GM23338 (cell line): ENCODE results near the gene DCDC1. TPM values are rescaled to one million over a fixed set of nuclear protein-coding genes. Genes with fewer than 3 reads are reported as not detected.

ENCODE experiments used
- ATAC-seq: fragments of 200-7000 bp; cut with Tn5 transposase; 3 replicates; pipeline ENCODE4 v1.9.1; 2020
- DNase-seq: peaks from one replicate; pipeline ENCODE4 v3.0.0-alpha.2; 2015; ENCODE audit warnings: low spot score
- H2AFZ ChIP-seq: fragments of 200-600 bp; sonication (generic); 2 replicates; pipeline ENCODE4 v1.8.0; 2016; ENCODE audit warnings: antibody characterized with exemption, mild to moderate bottlenecking, moderate library complexity
- H3F3A ChIP-seq: fragments of 200-600 bp; sonication (generic); replicated peaks from 2 replicates; pipeline ENCODE4 v1.8.0; 2017; ENCODE audit warnings: antibody characterized with exemption, mixed run types, low read depth
- H3K27ac ChIP-seq: fragments of 200-600 bp; sonication (generic); 2 replicates; pipeline ENCODE4 v1.6.1; 2016; ENCODE audit warnings: low read depth
- H3K27me3 ChIP-seq: fragments of 200-600 bp; sonication (generic); 2 replicates; pipeline ENCODE4 v1.8.0; 2016; ENCODE audit warnings: mild to moderate bottlenecking, mixed run types, moderate library complexity; ENCODE audit not compliant: insufficient read depth
- H3K36me3 ChIP-seq: fragments of 200-600 bp; sonication (generic); 2 replicates; pipeline ENCODE4 v1.8.0; 2016; ENCODE audit warnings: mild to moderate bottlenecking; ENCODE audit not compliant: insufficient read depth
- H3K4me1 ChIP-seq: fragments of 200-600 bp; sonication (generic); 2 replicates; pipeline ENCODE4 v1.8.0; 2016; ENCODE audit warnings: mild to moderate bottlenecking, moderate library complexity; ENCODE audit not compliant: insufficient read depth
- H3K4me2 ChIP-seq: fragments of 200-600 bp; sonication (generic); 2 replicates; pipeline ENCODE4 v1.7.1; 2017; ENCODE audit warnings: mixed run types
- H3K4me3 ChIP-seq: fragments of 200-600 bp; sonication (generic); 2 replicates; pipeline ENCODE4 v1.6.1; 2016; ENCODE audit warnings: mixed run types
- H3K79me2 ChIP-seq: fragments of 200-600 bp; sonication (generic); replicated peaks from 2 replicates; pipeline ENCODE4 v1.8.0; 2017; ENCODE audit warnings: mild to moderate bottlenecking; ENCODE audit not compliant: insufficient read depth
- H3K9me2 ChIP-seq: fragments of 200-600 bp; sonication (generic); 2 replicates; pipeline ENCODE4 v1.8.0; 2017; ENCODE audit not compliant: insufficient read depth
- H4K20me1 ChIP-seq: fragments of 200-600 bp; sonication (generic); replicated peaks from 2 replicates; pipeline ENCODE4 v1.8.0; 2017; ENCODE audit warnings: mild to moderate bottlenecking; ENCODE audit not compliant: insufficient read depth
- H3K27ac Mint-ChIP-seq: 2 replicates; pipeline ENCODE4 v1.8.0; 2020; ENCODE audit warnings: inconsistent platforms, mild to moderate bottlenecking, moderate library complexity, mixed read lengths
- H3K27me3 Mint-ChIP-seq: 3 replicates; pipeline ENCODE4 v1.8.0; 2022; ENCODE audit warnings: low read depth, mild to moderate bottlenecking, moderate library complexity, mixed read lengths, inconsistent platforms; ENCODE audit not compliant: insufficient read depth, poor library complexity
- H3K36me3 Mint-ChIP-seq: 3 replicates; pipeline ENCODE4 v1.8.0; 2021; ENCODE audit warnings: low read depth, mild to moderate bottlenecking, inconsistent platforms, moderate library complexity, mixed read lengths
- H3K4me1 Mint-ChIP-seq: 3 replicates; pipeline ENCODE4 v1.8.0; 2020; ENCODE audit warnings: mild to moderate bottlenecking, inconsistent platforms, mixed read lengths
- H3K4me3 Mint-ChIP-seq: 3 replicates; pipeline ENCODE4 v1.8.0; 2021; ENCODE audit warnings: moderate library complexity, mild to moderate bottlenecking, inconsistent platforms, mixed read lengths
- H3K9me3 Mint-ChIP-seq: 3 replicates; pipeline ENCODE4 v1.8.0; 2020; ENCODE audit warnings: moderate library complexity, mild to moderate bottlenecking, inconsistent platforms, mixed read lengths
- CREB1 ChIP-seq: fragments of 250-450 bp; sonication (Bioruptor Pico); IDR thresholded peaks from 2 replicates; pipeline ENCODE4 v1.5.0; 2020; ENCODE audit warnings: low read depth, mild to moderate bottlenecking, moderate library complexity
- ETS1 ChIP-seq: IDR thresholded peaks from 2 replicates; pipeline ENCODE4 v1.6.1; 2016; ENCODE audit warnings: antibody characterized with exemption
- EZH2 ChIP-seq: fragments of 200-600 bp; sonication (generic); IDR thresholded peaks from one replicate; pipeline ENCODE4 v1.8.0; 2017; ENCODE audit warnings: antibody characterized with exemption, mild to moderate bottlenecking, low read depth; ENCODE audit not compliant: unreplicated experiment
- EZH2phosphoT487 ChIP-seq: fragments of 200-600 bp; sonication (generic); IDR thresholded peaks from one replicate; pipeline ENCODE4 v1.8.1; 2018; ENCODE audit warnings: antibody characterized with exemption; ENCODE audit not compliant: unreplicated experiment
- JUNB ChIP-seq: IDR thresholded peaks from one replicate; pipeline ENCODE4 v1.6.1; 2016; ENCODE audit warnings: antibody characterized with exemption; ENCODE audit not compliant: unreplicated experiment
- NANOG ChIP-seq: IDR thresholded peaks from 2 replicates; pipeline ENCODE4 v1.6.1; 2016; ENCODE audit warnings: antibody characterized with exemption, borderline replicate concordance
- POLR2AphosphoS5 ChIP-seq: IDR thresholded peaks from 2 replicates; pipeline ENCODE4 v1.6.1; 2016; ENCODE audit warnings: antibody characterized with exemption, low read depth
- REST ChIP-seq: IDR thresholded peaks from one replicate; pipeline ENCODE4 v1.6.1; 2018; ENCODE audit warnings: antibody characterized with exemption; ENCODE audit not compliant: unreplicated experiment
- ZNF331 ChIP-seq: fragments of 250-450 bp; sonication (Bioruptor Pico); IDR thresholded peaks from 2 replicates; pipeline ENCODE4 v1.5.0; 2020; ENCODE audit warnings: low read depth, mild to moderate bottlenecking, moderate library complexity
- ZNF462 ChIP-seq: fragments of 250-450 bp; sonication (Bioruptor Pico); IDR thresholded peaks from 2 replicates; pipeline ENCODE4 v1.5.0; 2020; ENCODE audit warnings: mild to moderate bottlenecking, moderate library complexity
- polyA plus RNA-seq: library from polyadenylated mRNA; unstranded; fragments of >200 nt; fragmentation: Nextera tagmentation; extraction: Ambion mirVana; gene quantifications from 2 replicates; pipeline ENCODE4 v1.2.1, GENCODE V29; 2016
- total RNA-seq: library from RNA; depleted of rRNA; stranded (reverse); fragments of >200 nt; shearing (Covaris generic); gene quantifications from 2 replicates; pipeline ENCODE4 v1.2.3, GENCODE V29; 2014
- TF ChIP-seq, protein P1 (sequence below), 2 experiments: fragments of 200-600 bp in 1 of 2; sonication (generic) in 1 of 2; conservative IDR thresholded peaks; 2 replicates each; pipeline versions ENCODE4 v1.5.1 to v1.6.1; 2016 to 2017; ENCODE audit warnings: antibody characterized with exemption in 2 of 2, low read depth in 2 of 2, mild to moderate bottlenecking in 2 of 2, moderate library complexity in 1 of 2

Gene DCDC1
- total and polyA plus RNA-seq, 2 experiments from 2014 or later, result 0.56 to 0.58 TPM

- no peak overlapping the region for H3K4me2 ChIP-seq
- H3K9me2 ChIP-seq, result no peaks in the 10 kb centered on the region
- no peak overlapping the region for H2AFZ ChIP-seq
- no peak overlapping the region for H3K4me3 ChIP-seq
- H3K27me3 ChIP-seq, result no peaks in the 10 kb centered on the region
- no peak overlapping the region for H3K4me3 Mint-ChIP-seq
- no peaks in the 10 kb centered on the region; the same call in 2 of the 3 replicates for H3K4me1 Mint-ChIP-seq
- no peaks in the 10 kb centered on the region for H4K20me1 ChIP-seq
- no peaks in the 10 kb centered on the region for H3K9me3 Mint-ChIP-seq
- DNase-seq (no peak), ATAC-seq (no peak)
- no peak overlapping the region for H3K27ac ChIP-seq
- no peaks in the 10 kb centered on the region for H3K79me2 ChIP-seq
- no peak overlapping the region for H3K27ac Mint-ChIP-seq
- no peaks in the 10 kb centered on the region for H3K27me3 Mint-ChIP-seq
- no peaks in the 10 kb centered on the region for H3K36me3 ChIP-seq
- no peaks in the 10 kb centered on the region for H3K36me3 Mint-ChIP-seq
- TF ChIP-seq EZH2, result no peak
- no peak for TF ChIP-seq CREB1 (CRISPR knock-in tag)
- TF ChIP-seq ZNF331 (CRISPR knock-in tag), result no peak
- TF ChIP-seq ETS1, result no peak
- TF ChIP-seq REST, result no peak
- TF ChIP-seq POLR2AphosphoS5, result no peak
- TF ChIP-seq ZNF462, result no peak
- no peak for TF ChIP-seq NANOG
- no peak for TF ChIP-seq JUNB
- TF ChIP-seq, protein P1, sequence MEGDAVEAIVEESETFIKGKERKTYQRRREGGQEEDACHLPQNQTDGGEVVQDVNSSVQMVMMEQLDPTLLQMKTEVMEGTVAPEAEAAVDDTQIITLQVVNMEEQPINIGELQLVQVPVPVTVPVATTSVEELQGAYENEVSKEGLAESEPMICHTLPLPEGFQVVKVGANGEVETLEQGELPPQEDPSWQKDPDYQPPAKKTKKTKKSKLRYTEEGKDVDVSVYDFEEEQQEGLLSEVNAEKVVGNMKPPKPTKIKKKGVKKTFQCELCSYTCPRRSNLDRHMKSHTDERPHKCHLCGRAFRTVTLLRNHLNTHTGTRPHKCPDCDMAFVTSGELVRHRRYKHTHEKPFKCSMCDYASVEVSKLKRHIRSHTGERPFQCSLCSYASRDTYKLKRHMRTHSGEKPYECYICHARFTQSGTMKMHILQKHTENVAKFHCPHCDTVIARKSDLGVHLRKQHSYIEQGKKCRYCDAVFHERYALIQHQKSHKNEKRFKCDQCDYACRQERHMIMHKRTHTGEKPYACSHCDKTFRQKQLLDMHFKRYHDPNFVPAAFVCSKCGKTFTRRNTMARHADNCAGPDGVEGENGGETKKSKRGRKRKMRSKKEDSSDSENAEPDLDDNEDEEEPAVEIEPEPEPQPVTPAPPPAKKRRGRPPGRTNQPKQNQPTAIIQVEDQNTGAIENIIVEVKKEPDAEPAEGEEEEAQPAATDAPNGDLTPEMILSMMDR (conservative IDR thresholded peaks at IDR 0.05; ENCODE audit: low read depth in 2 of 2), result no peak
- TF ChIP-seq EZH2phosphoT487, result no peak
- H3K4me1 ChIP-seq, result no peaks in the 10 kb centered on the region
- H3F3A ChIP-seq, result no peaks in the 10 kb centered on the region
Observed at GRCh38 chr11:31361743-31362142, 7.8 kb downstream of the DCDC1 start.
